Prostate gland (tissue), 2 donors: ENCODE measurements around the gene PTPRC. TPM values are rescaled to one million over a fixed set of nuclear protein-coding genes. Genes with fewer than 3 reads are reported as not detected.

Experiments
- DNase-seq: peaks from one replicate; pipeline ENCODE4 v3.0.0-alpha.2; 2019; ENCODE audit warnings: low spot score
- H3K27ac ChIP-seq, 2 donors: fragments of 200-600 bp; sonication (generic); 2 replicates each; pipeline ENCODE4 v1.5.1; 2017 to 2019
- H3K27me3 ChIP-seq: fragments of 200-600 bp; sonication (generic); replicated peaks from 2 replicates; pipeline ENCODE4 v1.5.1; 2019; ENCODE audit not compliant: insufficient read depth
- H3K36me3 ChIP-seq, 2 donors: fragments of 200-600 bp; sonication (generic); 1 replicate in 1 of 2; 2 replicates in 1 of 2; pipeline versions ENCODE4 v1.5.1 to v1.8.1; 2017 to 2019
- H3K4me1 ChIP-seq: fragments of 200-600 bp; sonication (generic); replicated peaks from 2 replicates; pipeline ENCODE4 v1.5.1; 2019
- H3K4me3 ChIP-seq, 2 donors: fragments of 200-600 bp; sonication (generic); 2 replicates each; pipeline ENCODE4 v1.5.1; 2017 to 2019
- H3K9me3 ChIP-seq: fragments of 200-600 bp; sonication (generic); 2 replicates; pipeline ENCODE4 v1.5.1; 2017
- CTCF ChIP-seq, 4 experiments: fragments of 200-600 bp in 2 of 4; fragments of 450-650 bp in 2 of 4; sonication (generic) in 2 of 4; IDR thresholded peaks; 1 replicate in 3 of 4; 2 replicates in 1 of 4; pipeline ENCODE4 v1.5.1; 2016 to 2019; ENCODE audit warnings: antibody characterized with exemption in 4 of 4, mild to moderate bottlenecking in 2 of 4, moderate library complexity in 2 of 4
- POLR2A ChIP-seq: fragments of 450-650 bp; IDR thresholded peaks from one replicate; pipeline ENCODE4 v1.6.1; 2016; ENCODE audit warnings: antibody characterized with exemption, mild to moderate bottlenecking
- POLR2AphosphoS5 ChIP-seq: sonication (generic); formaldehyde crosslinking; IDR thresholded peaks from one replicate; pipeline ENCODE4 v1.6.1; 2017; ENCODE audit warnings: antibody characterized with exemption
- WGBS: methylation state at CpG from one replicate; pipeline ENCODE4 v1.1.5; 2018; 5-methylcytosine and 5-hydroxymethylcytosine counted together
- intact Hi-C: fragments of 100-400 bp; cut with DNase I; formaldehyde crosslinking; loops from one replicate; pipeline ENCODE4 v1.14.2; 2022
- total RNA-seq, 2 donors: library from RNA; depleted of rRNA; stranded (reverse); fragments of >200 nt; gene quantifications; one replicate each; pipeline ENCODE4 v1.1.0, GENCODE V29; 2016

PTPRC gene
- total RNA-seq, 2 donors from 2014 or later: 8.9 to 9.5 TPM

GRCh38 chr1:198699167-198700015 is 60.6 kb downstream of the PTPRC start:
- Histone ChIP-seq H3K27me3 (no peaks in the 10 kb centered on the region), H3K4me3 (no peak overlapping the region), H3K36me3 (no peaks in the 10 kb centered on the region), H3K4me1 (no peaks in the 10 kb centered on the region), H3K27ac (no peak overlapping the region), H3K9me3 (no peaks in the 10 kb centered on the region)
- intact Hi-C loops: no loop called here
- DNase-seq: peak; percentile 37
- TF ChIP-seq POLR2A: no peak
- TF ChIP-seq CTCF (IDR thresholded peaks at IDR 0.05): peak in 3 of 4 experiments; percentile 40 to 64 (median 46)
- WGBS: 14% methylated on average over 13 of the region's 13 CpGs

- no peak for DNase-seq
- no peaks in the 10 kb centered on the region for H3K4me1 ChIP-seq
- no peaks in the 10 kb centered on the region for H3K9me3 ChIP-seq
- intact Hi-C loops: no loop called here
- no peaks in the 10 kb centered on the region for H3K36me3 ChIP-seq
- 52% methylated on average over 1 of the region's 1 CpG for WGBS
- no peak overlapping the region for H3K4me3 ChIP-seq
- H3K27ac ChIP-seq: no peak overlapping the region
- TF ChIP-seq CTCF (IDR thresholded peaks at IDR 0.05): no peak
- TF ChIP-seq POLR2A: no peak
- TF ChIP-seq POLR2AphosphoS5: no peak
- H3K27me3 ChIP-seq: no peaks in the 10 kb centered on the region
These were observed 61.2 kb downstream of the PTPRC start for GRCh38 chr1:198700016-198700392.

GRCh38 chr1:198700396-198700795 is 61.6 kb downstream of the PTPRC start:
- Histone ChIP-seq H3K27ac (no peak overlapping the region), H3K36me3 (no peaks in the 10 kb centered on the region), H3K4me1 (no peaks in the 10 kb centered on the region), H3K4me3 (no peak overlapping the region), H3K27me3 (no peaks in the 10 kb centered on the region), H3K9me3 (no peaks in the 10 kb centered on the region)
- no peak for DNase-seq
- TF ChIP-seq CTCF (IDR thresholded peaks at IDR 0.05) (no peak), POLR2AphosphoS5 (no peak)
- intact Hi-C loops: no loop called here
- 29% methylated on average over 1 of the region's 1 CpG for WGBS

GRCh38 chr1:198701250-198701649 is 62.4 kb downstream of the PTPRC start:
- Histone ChIP-seq H3K36me3 (no peaks in the 10 kb centered on the region), H3K9me3 (no peaks in the 10 kb centered on the region), H3K27ac (no peak overlapping the region), H3K27me3 (no peaks in the 10 kb centered on the region), H3K4me3 (no peak overlapping the region), H3K4me1 (no peaks in the 10 kb centered on the region)
- DNase-seq: no peak
- WGBS: 66% methylated on average over 1 of the region's 1 CpG
- intact Hi-C loops: no loop called here
- TF ChIP-seq POLR2AphosphoS5 (no peak), POLR2A (no peak), CTCF (IDR thresholded peaks at IDR 0.05) (no peak)
